ES-I3 (cell line): ENCODE results near the gene LIX1.

Experiments used
- H3K36me3 ChIP-seq: 2 replicates; pipeline ENCODE4 v1.6.1; 2013; ENCODE audit warnings: mild to moderate bottlenecking, low read length, control low read depth, moderate library complexity; ENCODE audit not compliant: insufficient read depth
- H3K4me1 ChIP-seq: 2 replicates; pipeline ENCODE4 v1.6.1; 2013; ENCODE audit warnings: mild to moderate bottlenecking, control low read depth, low read length; ENCODE audit not compliant: insufficient read depth
- H3K9ac ChIP-seq: 2 replicates; pipeline ENCODE4 v1.6.1; 2013; ENCODE audit warnings: low read depth, mild to moderate bottlenecking, low read length, moderate library complexity
- H3K9me3 ChIP-seq: 2 replicates; pipeline ENCODE4 v1.6.1; 2013; ENCODE audit warnings: mild to moderate bottlenecking, low read length, moderate library complexity; ENCODE audit not compliant: control insufficient read depth, insufficient read depth

LIX1 gene

GRCh38 chr5:97131139-97131710 lies 11.2 kb downstream of the LIX1 start:
- Histone ChIP-seq H3K9me3 (no peaks in the 10 kb centered on the region), H3K4me1 (peaks cover 11% of the 10 kb centered on the region; the same call in 1 of the 2 replicates), H3K36me3 (no peaks in the 10 kb centered on the region), H3K9ac (no peak overlapping the region)

GRCh38 chr5:97127727-97128126 lies 14.7 kb downstream of the LIX1 start:
- Histone ChIP-seq H3K4me1 (peaks cover 10% of the 10 kb centered on the region), H3K36me3 (no peaks in the 10 kb centered on the region), H3K9me3 (no peaks in the 10 kb centered on the region), H3K9ac (no peak overlapping the region)

GRCh38 chr5:97125125-97125683 lies 17.2 kb downstream of the LIX1 start:
- Histone ChIP-seq H3K36me3 (no peaks in the 10 kb centered on the region), H3K4me1 (peaks cover 10% of the 10 kb centered on the region), H3K9me3 (no peaks in the 10 kb centered on the region), H3K9ac (no peak overlapping the region)

GRCh38 chr5:97124335-97124734 lies 18.1 kb downstream of the LIX1 start:
- Histone ChIP-seq H3K36me3 (no peaks in the 10 kb centered on the region), H3K9me3 (no peaks in the 10 kb centered on the region), H3K9ac (no peak overlapping the region), H3K4me1 (peaks cover 10% of the 10 kb centered on the region)

GRCh38 chr5:97121848-97122247 lies 20.6 kb downstream of the LIX1 start:
- Histone ChIP-seq H3K9me3 (no peaks in the 10 kb centered on the region), H3K9ac (no peak overlapping the region), H3K4me1 (peaks cover 10% of the 10 kb centered on the region), H3K36me3 (no peaks in the 10 kb centered on the region)

GRCh38 chr5:97120195-97120594 lies 22.2 kb downstream of the LIX1 start:
- Histone ChIP-seq H3K9ac (no peak overlapping the region), H3K4me1 (peaks cover 4% of the 10 kb centered on the region), H3K9me3 (no peaks in the 10 kb centered on the region), H3K36me3 (no peaks in the 10 kb centered on the region)

GRCh38 chr5:97119007-97119390 lies 23.4 kb downstream of the LIX1 start:
- Histone ChIP-seq H3K36me3 (no peaks in the 10 kb centered on the region), H3K4me1 (no peaks in the 10 kb centered on the region), H3K9ac (no peak overlapping the region), H3K9me3 (no peaks in the 10 kb centered on the region)

- no peaks in the 10 kb centered on the region for H3K9me3 ChIP-seq
Observed at GRCh38 chr5:97118261-97119006, 24.0 kb downstream of the LIX1 start.

GRCh38 chr5:97115932-97116331 lies 26.5 kb downstream of the LIX1 start:
- H3K9me3 ChIP-seq = no peaks in the 10 kb centered on the region
- H3K4me1 ChIP-seq = peaks cover 7% of the 10 kb centered on the region; the same call in 1 of the 2 replicates
- H3K36me3 ChIP-seq = no peaks in the 10 kb centered on the region
- no peak overlapping the region for H3K9ac ChIP-seq

More at GRCh38 chr5:97118261-97119006, 24.0 kb downstream of the LIX1 start:
- Histone ChIP-seq H3K9ac (no peak overlapping the region), H3K4me1 (no peaks in the 10 kb centered on the region), H3K36me3 (no peaks in the 10 kb centered on the region)

- H3K9me3 ChIP-seq = no peaks in the 10 kb centered on the region
- no peak overlapping the region for H3K9ac ChIP-seq
- no peaks in the 10 kb centered on the region for H3K36me3 ChIP-seq
- H3K4me1 ChIP-seq = peaks cover 7% of the 10 kb centered on the region; the same call in 1 of the 2 replicates
Observed at GRCh38 chr5:97112230-97112629, 30.2 kb downstream of the LIX1 start.

GRCh38 chr5:97111616-97112015 lies 30.8 kb downstream of the LIX1 start:
- H3K9ac ChIP-seq = no peak overlapping the region
- no peaks in the 10 kb centered on the region for H3K36me3 ChIP-seq
- H3K4me1 ChIP-seq = peaks cover 7% of the 10 kb centered on the region; the same call in 1 of the 2 replicates

GRCh38 chr5:97111004-97111403 lies 31.4 kb downstream of the LIX1 start:
- Histone ChIP-seq H3K4me1 (peaks cover 7% of the 10 kb centered on the region; the same call in 1 of the 2 replicates), H3K9ac (no peak overlapping the region), H3K36me3 (no peaks in the 10 kb centered on the region), H3K9me3 (no peaks in the 10 kb centered on the region)

More at GRCh38 chr5:97111616-97112015, 30.8 kb downstream of the LIX1 start:
- H3K9me3 ChIP-seq = no peaks in the 10 kb centered on the region

- Histone ChIP-seq H3K36me3 (no peaks in the 10 kb centered on the region), H3K4me1 (peaks cover 7% of the 10 kb centered on the region; the same call in 1 of the 2 replicates), H3K9ac (no peak overlapping the region), H3K9me3 (no peaks in the 10 kb centered on the region)
Observed at GRCh38 chr5:97107318-97107717, 35.1 kb downstream of the LIX1 start.

GRCh38 chr5:97106216-97106581 lies 36.2 kb downstream of the LIX1 start:
- Histone ChIP-seq H3K9ac (no peak overlapping the region), H3K36me3 (no peaks in the 10 kb centered on the region), H3K9me3 (no peaks in the 10 kb centered on the region), H3K4me1 (peaks cover 9% of the 10 kb centered on the region)
